HG02610 (cell line): ENCODE data around the gene PPP6C.
"Not testable (repeated sequence)": the region's sequence is repeated elsewhere in the genome, so short reads cannot be mapped to it uniquely, and the experiment has no call there.

Experiments
- ATAC-seq: cut with Tn5 transposase; IDR thresholded peaks from one replicate; pipeline ENCODE4 v1.9.1; 2021; ENCODE audit warnings: mild to moderate bottlenecking, moderate library complexity; ENCODE audit not compliant: unreplicated experiment

Gene PPP6C

DNA sequence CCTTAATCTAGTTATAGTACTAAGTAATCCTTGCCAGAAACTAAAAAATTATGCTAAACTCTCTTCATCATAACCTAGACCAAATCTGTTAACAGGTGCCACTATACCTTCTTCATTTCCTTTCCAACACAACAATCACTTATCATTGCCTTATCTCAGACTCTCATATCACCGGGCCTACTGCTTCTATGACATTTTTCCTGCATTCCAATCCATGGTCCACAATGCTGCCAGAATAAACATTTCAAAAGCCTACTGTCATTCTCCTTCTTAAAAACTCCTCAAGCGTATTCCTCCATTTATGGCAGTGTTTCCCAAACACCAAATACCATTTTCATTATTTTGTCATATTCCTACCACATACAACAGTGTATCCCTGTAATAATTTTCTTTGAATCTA is 6.5 kb downstream of the PPP6C start:
- ATAC-seq, result no peak

- ATAC-seq, result not testable (repeated sequence)
These were observed 7.8 kb downstream of the PPP6C start for GRCh38 chr9:125181756-125182155.

- no peak for ATAC-seq
These were observed 8.7 kb downstream of the PPP6C start for GRCh38 chr9:125180876-125181275.

DNA sequence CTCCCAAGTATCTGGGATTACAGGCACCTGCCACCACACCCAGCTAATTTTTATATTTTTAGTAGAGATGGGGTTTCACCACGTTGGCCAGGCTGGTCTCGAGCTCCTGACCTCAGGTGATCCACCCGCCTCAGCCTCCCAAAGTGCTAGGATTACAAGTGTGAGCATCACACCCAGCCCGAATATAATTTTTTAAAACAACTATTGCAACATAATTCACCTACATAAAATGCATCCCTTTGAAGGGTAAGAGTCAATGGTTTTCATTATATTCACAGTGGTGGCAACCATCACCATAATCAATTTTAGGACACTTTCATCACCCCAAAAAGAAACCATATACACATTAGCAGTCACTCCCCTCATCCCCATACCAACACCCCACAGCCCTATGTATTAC is 9.8 kb downstream of the PPP6C start:
- not testable (repeated sequence) for ATAC-seq

DNA sequence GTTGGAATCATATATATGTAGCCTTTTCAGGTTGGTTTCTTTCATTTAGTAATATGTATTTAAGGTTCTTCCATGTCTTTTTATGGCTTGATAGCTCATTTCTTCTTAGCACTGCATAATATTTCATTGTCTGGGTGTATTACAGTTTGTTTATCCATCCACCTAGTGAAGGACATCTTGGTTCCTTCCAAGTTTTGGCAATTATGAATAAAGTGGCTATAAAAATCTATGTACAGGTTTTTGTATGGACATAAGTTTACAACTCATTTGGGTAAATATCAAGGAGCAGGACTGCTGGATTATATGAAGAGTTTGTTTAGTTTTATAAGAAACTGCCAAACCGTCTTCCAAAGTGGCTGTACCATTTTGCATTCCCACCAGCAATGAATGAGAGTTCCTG is 11.7 kb downstream of the PPP6C start:
- no peak for ATAC-seq

DNA sequence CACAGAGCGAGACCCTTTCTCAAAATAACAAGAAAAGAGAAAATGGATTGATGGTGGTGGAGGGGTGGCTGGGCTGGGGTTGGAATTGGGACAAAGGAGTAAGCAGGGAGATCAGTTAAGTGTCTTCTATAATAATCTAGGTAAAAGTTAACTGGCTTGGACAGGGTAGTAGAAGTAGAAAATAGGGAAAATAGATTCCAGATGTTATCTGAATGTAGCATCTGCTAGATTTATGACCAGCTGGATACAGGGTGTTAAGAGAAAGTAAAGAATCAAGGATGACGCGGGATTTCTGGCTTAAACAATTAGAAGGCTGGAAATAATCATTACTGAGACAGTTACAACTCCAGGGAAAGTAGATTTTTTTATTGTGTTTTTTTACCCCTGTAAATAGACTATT is 13.0 kb downstream of the PPP6C start:
- no peak for ATAC-seq

DNA sequence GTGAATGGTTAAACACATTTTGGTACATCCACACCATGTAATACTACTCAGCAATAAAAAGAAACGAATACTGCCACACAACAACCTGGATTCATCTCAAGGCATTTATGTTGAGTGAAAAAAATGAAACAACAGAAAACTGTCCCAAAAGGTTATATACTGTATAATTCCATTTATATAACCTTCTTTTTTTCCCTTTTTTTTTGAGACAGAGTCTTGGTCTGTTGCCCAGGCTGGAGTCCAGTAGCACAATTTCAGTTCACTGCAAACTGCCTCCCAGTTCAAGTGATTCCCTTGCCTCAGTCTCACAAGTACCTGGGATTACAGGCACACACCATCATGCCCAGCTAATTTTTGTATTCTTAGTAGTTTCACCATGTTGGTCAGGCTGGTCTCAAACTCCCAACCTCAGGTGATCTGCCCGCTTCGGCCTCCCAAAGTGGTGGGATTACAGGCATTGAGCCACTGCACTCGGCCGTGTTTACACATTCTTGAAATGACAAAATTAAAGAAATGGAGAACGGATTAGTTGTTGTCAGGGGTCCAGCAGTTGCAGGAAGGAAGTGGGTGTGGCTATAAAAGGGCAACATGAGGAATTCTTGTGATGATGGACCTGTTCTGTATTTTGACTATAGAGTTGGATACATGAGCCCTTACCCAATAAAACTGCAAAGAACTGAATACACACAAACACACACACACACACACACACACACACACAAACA is 17.4 kb downstream of the PPP6C start:
- ATAC-seq, result no peak

GRCh38 chr9:125169895-125170294 is 19.7 kb downstream of the PPP6C start:
- ATAC-seq, result no peak

- no peak for ATAC-seq
These were observed 22.8 kb downstream of the PPP6C start for GRCh38 chr9:125166762-125167161.

DNA sequence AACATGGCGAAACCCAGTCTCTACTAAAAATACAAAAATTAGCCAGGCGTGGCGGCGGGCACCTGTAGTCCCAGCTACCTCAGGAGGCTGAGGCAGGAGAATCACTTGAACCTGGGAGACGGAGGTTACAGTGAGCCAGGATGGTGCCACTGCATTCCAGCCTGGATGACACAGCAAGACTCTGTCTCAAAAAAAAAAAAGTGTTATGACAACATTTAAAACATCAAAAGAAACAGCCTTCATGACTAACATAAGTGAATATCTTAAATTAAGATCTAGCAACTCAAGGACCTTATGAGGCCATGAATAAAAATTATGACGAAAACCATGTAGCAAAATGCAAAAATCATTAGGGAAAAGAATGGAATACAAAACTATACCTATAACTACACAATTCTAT is 26.7 kb downstream of the PPP6C start:
- not testable (repeated sequence) for ATAC-seq

DNA sequence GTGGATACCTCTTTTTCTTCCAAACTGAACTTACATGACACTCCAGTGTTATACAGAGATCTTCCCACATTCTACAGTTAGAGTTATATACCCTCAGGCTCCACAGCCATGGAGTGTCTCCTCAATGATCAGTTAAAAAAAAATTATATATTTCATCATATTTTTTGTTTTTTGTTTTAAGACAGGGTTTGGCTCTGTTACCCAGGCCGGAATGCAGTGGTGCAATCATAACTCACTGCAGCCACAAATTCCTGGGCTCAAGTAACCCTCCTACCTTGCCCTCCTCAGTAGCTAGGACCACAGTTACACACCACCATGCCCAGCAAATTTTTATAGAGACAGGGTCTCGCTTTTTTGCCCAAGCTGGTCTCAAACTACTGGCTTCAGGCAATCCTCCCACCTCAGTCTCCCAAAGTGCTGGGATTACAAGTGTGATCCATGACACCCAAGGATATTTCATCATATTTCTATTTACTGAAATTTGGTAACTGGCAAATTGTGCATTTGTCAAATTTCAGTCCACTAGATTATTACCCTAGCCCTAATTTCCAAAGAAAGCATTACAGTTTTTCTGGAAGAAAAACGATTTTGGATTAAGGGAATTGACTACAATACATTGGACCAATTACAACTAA is 28.2 kb downstream of the PPP6C start:
- ATAC-seq, result no peak

- ATAC-seq, result no peak
These were observed 28.9 kb downstream of the PPP6C start for GRCh38 chr9:125160750-125161149.

GRCh38 chr9:125156551-125156950 is 33.1 kb downstream of the PPP6C start:
- no peak for ATAC-seq

GRCh38 chr9:125153712-125154367 is 35.8 kb downstream of the PPP6C start:
- no peak for ATAC-seq

DNA sequence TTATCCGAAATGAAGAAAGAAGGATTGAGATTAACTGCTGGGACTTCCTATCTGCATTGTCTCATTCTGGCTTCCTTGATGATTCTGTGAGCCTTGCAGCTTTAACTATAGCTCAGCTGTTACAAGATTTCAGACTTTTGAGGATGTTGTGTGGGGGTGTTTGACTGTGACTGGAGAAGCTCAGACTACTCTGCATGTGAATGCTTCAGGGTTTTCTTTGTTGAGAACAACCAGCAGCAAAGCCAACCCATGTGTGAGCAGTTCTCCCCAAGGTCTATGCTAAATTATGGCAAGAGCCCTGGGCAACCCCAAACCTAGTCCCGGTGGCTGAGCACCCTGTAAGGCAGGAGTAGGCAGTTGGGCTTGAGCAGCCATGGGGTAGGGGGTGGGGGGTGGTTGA is 37.9 kb downstream of the PPP6C start:
- ATAC-seq, result no peak

DNA sequence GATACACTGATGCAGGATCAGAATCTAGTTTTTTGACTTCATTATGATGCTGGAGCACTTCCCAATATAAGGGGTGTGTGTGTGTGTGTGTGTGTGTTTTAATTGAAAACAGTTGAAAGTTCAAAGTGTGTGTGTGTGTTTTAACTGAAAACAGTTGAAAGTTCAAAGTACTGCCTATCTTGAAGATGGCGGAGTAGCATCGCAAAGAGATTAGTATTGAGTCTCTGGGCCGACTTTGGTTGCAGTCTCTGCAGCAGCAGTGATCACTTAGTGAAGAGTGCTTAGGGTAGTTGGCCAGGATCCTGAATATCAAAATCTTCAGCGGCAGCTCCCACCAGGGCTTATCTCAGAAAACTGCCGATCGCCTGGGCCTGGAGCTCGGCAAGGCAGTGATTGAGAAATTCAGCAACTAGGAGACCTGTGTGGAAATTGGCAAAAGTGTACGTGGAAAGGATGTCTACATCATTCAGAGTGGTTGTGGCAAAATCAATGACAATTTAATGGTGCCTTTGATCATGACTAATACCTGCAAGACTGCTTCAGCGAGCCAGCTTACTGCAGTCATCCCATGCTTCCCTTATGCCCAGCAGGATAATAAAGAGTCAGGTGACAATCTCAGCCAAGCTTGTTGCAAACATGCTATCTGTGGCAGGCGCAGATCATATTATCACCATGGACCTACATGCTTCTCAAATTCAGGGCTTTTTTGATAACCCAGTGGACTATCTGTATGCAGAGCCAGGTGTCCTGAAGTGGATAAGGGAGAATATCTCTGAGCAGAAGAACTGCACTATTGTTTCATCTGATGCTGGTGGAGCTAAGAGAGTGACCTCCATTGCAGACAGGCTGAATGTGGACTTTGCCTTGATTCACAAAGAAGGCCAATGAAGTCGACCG is 39.0 kb downstream of the PPP6C start:
- no peak for ATAC-seq

DNA sequence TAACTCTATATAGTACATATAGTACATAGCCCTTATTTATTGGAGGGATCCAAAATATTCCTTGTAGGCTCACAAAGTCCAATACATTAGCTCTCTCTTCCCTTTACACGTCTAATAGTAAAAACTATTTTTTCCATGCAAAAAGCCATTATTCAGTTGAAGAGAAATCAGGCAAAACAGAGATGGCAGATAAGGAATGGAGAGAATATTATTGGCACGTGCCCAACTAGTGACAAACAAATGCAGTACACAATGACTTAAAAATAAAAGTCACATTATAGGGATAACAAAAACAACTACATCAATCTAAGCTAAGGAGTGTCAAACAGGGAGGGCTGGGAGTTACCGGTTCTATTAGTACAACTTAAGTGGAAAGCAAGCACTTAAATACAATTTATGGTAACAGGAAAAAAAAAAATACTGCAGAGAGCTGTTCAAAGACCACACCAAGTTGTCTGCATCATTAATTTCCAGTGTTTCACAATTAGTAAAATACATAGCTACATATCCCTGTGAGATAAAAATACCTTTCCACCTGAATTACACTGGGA is 42.1 kb downstream of the PPP6C start:
- ATAC-seq, result no peak

GRCh38 chr9:125146247-125146646 is 43.4 kb downstream of the PPP6C start:
- no peak for ATAC-seq

GRCh38 chr9:125145425-125145824 is 44.2 kb downstream of the PPP6C start:
- ATAC-seq, result no peak

DNA sequence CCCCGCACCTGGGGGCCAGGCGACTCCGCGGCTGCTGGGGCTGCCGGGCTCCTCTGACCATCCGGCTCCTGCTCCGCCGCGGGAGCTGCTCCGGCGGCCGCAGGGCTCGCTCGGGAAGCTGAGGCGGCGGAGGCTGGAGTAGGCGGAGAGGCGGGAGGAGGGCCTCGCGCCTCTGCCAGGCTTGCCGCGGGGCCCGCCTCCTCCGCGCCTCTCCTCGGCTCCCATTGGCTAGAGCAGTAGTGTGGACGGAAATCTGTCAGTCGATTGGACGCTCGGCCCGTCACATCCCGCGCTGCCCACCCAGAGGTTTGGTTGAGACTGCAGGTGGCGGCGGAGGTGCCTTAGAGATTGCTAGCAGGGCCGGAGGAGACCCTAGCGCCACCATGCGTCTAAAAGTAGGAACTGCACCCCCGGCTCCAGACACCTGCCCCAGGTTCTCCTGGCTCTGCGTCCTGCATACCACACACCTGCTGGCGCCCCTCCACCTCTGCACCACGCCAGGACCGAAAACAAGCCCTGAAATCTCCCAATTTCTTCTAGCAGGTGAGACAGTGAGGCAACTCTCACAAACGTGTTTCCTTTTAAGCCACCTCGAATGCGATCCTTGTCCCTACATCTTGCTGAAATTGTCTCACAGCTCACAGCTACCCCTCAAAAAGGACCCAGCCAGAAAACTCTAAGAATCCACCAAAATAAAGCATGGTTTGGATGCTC is 46.1 kb downstream of the PPP6C start, which contains the start of gene SCAI:
SCAI (minus strand) TSS at position 152 of the 714 bp plus-strand sequence; CDS start at position 61, 91 bp downstream.
- peak; percentile 100 for ATAC-seq
